Endothelial cell of umbilical vein (primary cell): ENCODE measurements around the gene WNT11. TPM values are rescaled to one million over a fixed set of nuclear protein-coding genes. Genes with fewer than 3 reads are reported as not detected.

Source experiments
- BruUV-seq: library from RNA; stranded (reverse); fragments of 400-500 nt; replicated peaks from 2 replicates; lab custom pipeline; 2021; lab: Mats Ljungman, UMichigan
- CTCF ChIA-PET: fragments of 300-600, 350-600 bp; sonication (Branson Sonifier 250); formaldehyde crosslinking; loops from one replicate; lab custom pipeline; 2021; ENCODE audit warnings: antibody characterized with exemption, inconsistent platforms; lab: Charles Lee
- POLR2A ChIA-PET: fragments of 300-600, 350-600 bp; sonication (Branson Sonifier 250); formaldehyde crosslinking; loops from one replicate; lab custom pipeline; 2021; ENCODE audit warnings: antibody characterized with exemption, inconsistent platforms; lab: Charles Lee
- DNase-seq: peaks from one replicate; pipeline ENCODE4 v3.0.0-alpha.2; 2011; ENCODE audit warnings: low read depth, low spot score
- FAIRE-seq: peaks from 2 replicates; lab custom pipeline; 2011; peaks lifted over from hg19 to GRCh38; lab: Jason Lieb, UNC
- H2AFZ ChIP-seq: 2 replicates; pipeline ENCODE4 v1.6.0; 2012; ENCODE audit warnings: low read depth, low read length, control low read depth, inconsistent platforms
- H3K27ac ChIP-seq: 2 replicates; pipeline ENCODE4 v1.5.1; 2011; ENCODE audit warnings: low read depth, mild to moderate bottlenecking, control low read depth, low read length, moderate library complexity; ENCODE audit not compliant: insufficient read depth
- H3K27me3 ChIP-seq, 2 experiments: 2 replicates each; pipeline versions ENCODE4 v1.6.0 to v1.6.1; 2011; ENCODE audit warnings: low read length in 2 of 2, mixed read lengths in 1 of 2; ENCODE audit not compliant: control insufficient read depth in 2 of 2, insufficient read depth in 2 of 2
- H3K36me3 ChIP-seq, 2 experiments: 2 replicates in 1 of 2; 3 replicates in 1 of 2; pipeline ENCODE4 v1.5.1; 2011; ENCODE audit warnings: low read length in 2 of 2, mild to moderate bottlenecking in 1 of 2, moderate library complexity in 1 of 2; ENCODE audit not compliant: control insufficient read depth in 2 of 2, insufficient read depth in 2 of 2; ENCODE audit errors: extremely low read depth in 1 of 2
- H3K4me1 ChIP-seq: 3 replicates; pipeline ENCODE4 v1.5.1; 2011; ENCODE audit warnings: mild to moderate bottlenecking, low read length; ENCODE audit not compliant: control insufficient read depth, insufficient read depth; ENCODE audit errors: extremely low read depth
- H3K4me2 ChIP-seq: 2 replicates; pipeline ENCODE4 v1.6.1; 2011; ENCODE audit warnings: low read length, control low read depth, mixed read lengths; ENCODE audit not compliant: insufficient read depth
- H3K4me3 ChIP-seq, 3 experiments: fragments of 200-600 bp in 1 of 3; sonication (generic), shearing (Covaris generic) in 1 of 3; replicated peaks in 1 of 3; 2 replicates each; pipeline ENCODE4 v1.5.1; 2011 to 2016; ENCODE audit warnings: control low read depth in 3 of 3, low read length in 3 of 3, mild to moderate bottlenecking in 2 of 3, inconsistent platforms in 1 of 3, low read depth in 1 of 3, moderate library complexity in 1 of 3; ENCODE audit not compliant: insufficient read depth in 1 of 3
- H3K79me2 ChIP-seq: 2 replicates; pipeline ENCODE4 v1.6.0; 2012; ENCODE audit warnings: low read length, inconsistent platforms; ENCODE audit not compliant: control insufficient read depth, insufficient read depth
- H3K9ac ChIP-seq: replicated peaks from 2 replicates; pipeline ENCODE3; 2011; ENCODE audit warnings: low read length, control low read depth; ENCODE audit not compliant: insufficient read depth; ENCODE audit errors: extremely low read depth
- H3K9me1 ChIP-seq: replicated peaks from 3 replicates; pipeline ENCODE4 v1.6.0; 2011; ENCODE audit warnings: mild to moderate bottlenecking, low read length; ENCODE audit not compliant: control insufficient read depth, insufficient read depth; ENCODE audit errors: extremely low read depth
- H3K9me3 ChIP-seq: replicated peaks from 2 replicates; pipeline ENCODE4 v1.5.1; 2012; ENCODE audit warnings: low read length, inconsistent platforms; ENCODE audit not compliant: control insufficient read depth, insufficient read depth
- H4K20me1 ChIP-seq: replicated peaks from 2 replicates; pipeline ENCODE3; 2011; ENCODE audit warnings: mild to moderate bottlenecking, low read length; ENCODE audit not compliant: control insufficient read depth, insufficient read depth; ENCODE audit errors: extremely low read depth
- EZH2 ChIP-seq: IDR thresholded peaks from 2 replicates; pipeline ENCODE4 v1.6.1; 2012; ENCODE audit warnings: borderline replicate concordance, low read depth, mild to moderate bottlenecking, moderate library complexity, low read length, inconsistent platforms; ENCODE audit not compliant: severe bottlenecking
- FOS ChIP-seq: IDR thresholded peaks from 2 replicates; pipeline ENCODE4 v1.6.1; 2011; ENCODE audit warnings: mild to moderate bottlenecking, low read length, moderate library complexity, borderline replicate concordance; ENCODE audit not compliant: insufficient read depth
- GATA2 ChIP-seq: IDR thresholded peaks from 2 replicates; pipeline ENCODE4 v1.7.0; 2011; ENCODE audit warnings: low read depth, mild to moderate bottlenecking, moderate library complexity, mixed read lengths, low read length; ENCODE audit not compliant: insufficient read length, insufficient read depth
- JUN ChIP-seq: IDR thresholded peaks from 2 replicates; pipeline ENCODE4 v1.6.1; 2011; ENCODE audit warnings: borderline replicate concordance, low read depth; ENCODE audit not compliant: insufficient read length, insufficient read depth
- MYC ChIP-seq: IDR thresholded peaks from one replicate; pipeline ENCODE4 v1.6.1; 2011; ENCODE audit warnings: mild to moderate bottlenecking, low read depth, low read length
- POLR2A ChIP-seq: IDR thresholded peaks from 2 replicates; pipeline ENCODE4 v1.6.1; 2012; ENCODE audit warnings: low read depth, mild to moderate bottlenecking, control low read depth, low read length
- POLR2AphosphoS5 ChIP-seq: IDR thresholded peaks from 2 replicates; pipeline ENCODE4 v1.6.1; 2012; ENCODE audit warnings: low read depth, mild to moderate bottlenecking, control low read depth, low read length, moderate library complexity; ENCODE audit not compliant: insufficient read depth
- dilution Hi-C: fragments of 300-500 bp; cut with MboI; formaldehyde crosslinking; loops from one replicate; pipeline ENCODE4 v1.15.0; 2019; ENCODE audit warnings: low sequenced_read_pairs; ENCODE audit not compliant: extremely low pct_ligation_motif_present
- intact Hi-C: fragments of 100-400 bp; cut with micrococcal nuclease; formaldehyde crosslinking; loops from one replicate; pipeline ENCODE4 v1.10.0; 2022
- polyA plus RNA-seq, 4 experiments: library from polyadenylated mRNA; depleted of rRNA in 3 of 4; stranded (reverse) in 3 of 4; unstranded in 1 of 4; fragments of >200 nt; gene quantifications; 2 replicates each; pipeline versions ENCODE4 v1.2.1 to v1.2.3, GENCODE V29; 2011 to 2012; ENCODE audit warnings: missing spikeins in 1 of 4
- total RNA-seq: library from RNA; stranded (reverse); gene quantifications from 2 replicates; pipeline ENCODE4 v1.2.3, GENCODE V29; 2021
- TF ChIP-seq, protein P1 (sequence below): IDR thresholded peaks from 2 replicates; pipeline ENCODE4 v1.6.1; 2011; ENCODE audit not compliant: insufficient read depth, insufficient read length
- TF ChIP-seq, protein P2 (sequence below), 2 donors: IDR thresholded peaks; 1 replicate in 1 of 2; 2 replicates in 1 of 2; pipeline ENCODE4 v1.5.1; 2011; ENCODE audit warnings: low read length in 2 of 2, mild to moderate bottlenecking in 2 of 2, moderate library complexity in 2 of 2, control low read depth in 1 of 2, inconsistent platforms in 1 of 2, low read depth in 1 of 2; ENCODE audit not compliant: insufficient read depth in 1 of 2; ENCODE audit errors: extremely low read depth in 1 of 2

WNT11 gene
- total and polyA plus RNA-seq, 2 donors (not counting 3 experiments of a cell fraction or from before 2014, with no cell fraction given): not detected

DNA sequence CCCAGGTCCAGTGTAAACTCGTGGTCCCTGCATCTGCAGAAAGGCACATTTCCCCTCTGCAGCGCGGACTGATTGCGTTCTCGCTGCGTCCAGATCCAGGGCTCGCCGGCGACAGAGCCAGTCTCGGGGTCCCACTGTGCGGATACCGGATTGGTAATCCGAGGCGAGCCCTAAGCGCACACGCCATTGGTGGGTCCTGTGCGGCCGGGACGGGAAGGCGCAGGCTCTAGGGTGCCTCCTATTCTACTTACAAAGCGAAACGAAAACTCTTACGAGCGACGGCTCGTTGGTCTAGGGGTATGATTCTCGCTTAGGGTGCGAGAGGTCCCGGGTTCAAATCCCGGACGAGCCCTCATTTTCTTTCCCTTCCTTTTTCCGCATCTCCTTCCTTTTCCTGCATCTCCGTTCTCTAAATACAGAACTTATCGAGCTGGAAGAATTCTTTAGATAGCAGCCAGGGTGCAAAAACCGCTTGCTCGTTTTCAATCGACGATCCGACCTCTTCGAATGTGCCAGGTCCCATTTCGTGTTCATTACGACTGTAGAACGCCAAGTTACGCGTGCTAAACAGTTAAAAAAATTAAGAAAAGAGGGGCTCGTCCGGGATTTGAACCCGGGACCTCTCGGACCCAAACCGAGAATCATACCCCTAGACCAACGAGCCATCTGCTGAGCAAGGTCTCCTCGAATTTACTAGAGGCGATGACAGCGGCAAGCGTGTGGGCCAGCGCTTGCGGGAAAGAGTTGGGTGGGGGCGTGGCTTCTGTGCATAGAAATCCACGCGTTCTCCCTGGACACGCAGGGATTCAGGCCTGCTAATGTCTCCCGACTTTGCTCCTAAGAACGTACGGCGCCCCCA, 29.2 kb upstream of the WNT11 start:
- POLR2A ChIA-PET: interaction anchor here (0.6 kb wide), 1 partner anchor 31 kb away, joined by 3 read pairs; no protein-coding TSS in a partner anchor
- no peaks in the 10 kb centered on the region for H3K79me2 ChIP-seq
- dilution Hi-C loops (no loop called here), intact Hi-C loops (loop anchor here (1.0 to 5.0 kb wide), 4 partner anchors 25 to 447 kb away; partner anchors contain the start of genes GVQW3 and THAP12)
- H2AFZ ChIP-seq: peak overlapping the region; percentile 93
- DNase-seq (peak; percentile 95), FAIRE-seq (peak; percentile 92)
- peaks cover 8% of the 10 kb centered on the region for H3K4me1 ChIP-seq
- no TSS peak for BruUV-seq
- H3K27me3 ChIP-seq: no peaks in the 10 kb centered on the region
- CTCF ChIA-PET: interaction anchor here (1.4 to 6.5 kb wide), 3 partner anchors 10 to 83 kb away, joined by 5 to 61 read pairs (median 6); no protein-coding TSS in a partner anchor
- no peaks in the 10 kb centered on the region for H3K9me1 ChIP-seq
- TF ChIP-seq, protein P1, sequence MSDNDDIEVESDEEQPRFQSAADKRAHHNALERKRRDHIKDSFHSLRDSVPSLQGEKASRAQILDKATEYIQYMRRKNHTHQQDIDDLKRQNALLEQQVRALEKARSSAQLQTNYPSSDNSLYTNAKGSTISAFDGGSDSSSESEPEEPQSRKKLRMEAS: no peak
- peak; percentile 7 for TF ChIP-seq MYC
- TF ChIP-seq POLR2A: no peak
- TF ChIP-seq EZH2: no peak
- TF ChIP-seq, protein P2, sequence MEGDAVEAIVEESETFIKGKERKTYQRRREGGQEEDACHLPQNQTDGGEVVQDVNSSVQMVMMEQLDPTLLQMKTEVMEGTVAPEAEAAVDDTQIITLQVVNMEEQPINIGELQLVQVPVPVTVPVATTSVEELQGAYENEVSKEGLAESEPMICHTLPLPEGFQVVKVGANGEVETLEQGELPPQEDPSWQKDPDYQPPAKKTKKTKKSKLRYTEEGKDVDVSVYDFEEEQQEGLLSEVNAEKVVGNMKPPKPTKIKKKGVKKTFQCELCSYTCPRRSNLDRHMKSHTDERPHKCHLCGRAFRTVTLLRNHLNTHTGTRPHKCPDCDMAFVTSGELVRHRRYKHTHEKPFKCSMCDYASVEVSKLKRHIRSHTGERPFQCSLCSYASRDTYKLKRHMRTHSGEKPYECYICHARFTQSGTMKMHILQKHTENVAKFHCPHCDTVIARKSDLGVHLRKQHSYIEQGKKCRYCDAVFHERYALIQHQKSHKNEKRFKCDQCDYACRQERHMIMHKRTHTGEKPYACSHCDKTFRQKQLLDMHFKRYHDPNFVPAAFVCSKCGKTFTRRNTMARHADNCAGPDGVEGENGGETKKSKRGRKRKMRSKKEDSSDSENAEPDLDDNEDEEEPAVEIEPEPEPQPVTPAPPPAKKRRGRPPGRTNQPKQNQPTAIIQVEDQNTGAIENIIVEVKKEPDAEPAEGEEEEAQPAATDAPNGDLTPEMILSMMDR (IDR thresholded peaks at IDR 0.05; ENCODE audit: extremely low read depth in 1 of 2, insufficient read depth in 1 of 2, low read depth in 1 of 2, low read length in 2 of 2): no peak
- peak; percentile 18 for TF ChIP-seq POLR2AphosphoS5
- TF ChIP-seq JUN: no peak
- TF ChIP-seq FOS: no peak
- TF ChIP-seq GATA2: peak; percentile 36
- H4K20me1 ChIP-seq: no peaks in the 10 kb centered on the region
- no peak overlapping the region for H3K27ac ChIP-seq
- H3K9ac ChIP-seq: peak overlapping the region; percentile 65
- peak overlapping the region; percentile 68 to 84 (median 76) for H3K4me3 ChIP-seq
- H3K4me2 ChIP-seq: peak overlapping the region; percentile 85
- no peaks in the 10 kb centered on the region for H3K9me3 ChIP-seq
- H3K36me3 ChIP-seq: no peaks in the 10 kb centered on the region
